B cell (primary cell): ENCODE results near the gene RPP25L. TPM values are rescaled to one million over a fixed set of nuclear protein-coding genes. Genes with fewer than 3 reads are reported as not detected.
"Not testable (repeated sequence)": the region's sequence is repeated elsewhere in the genome, so short reads cannot be mapped to it uniquely, and the experiment has no call there.

Experiments
- ATAC-seq: fragments of 200-7000 bp; cut with Tn5 transposase; one replicate; pipeline ENCODE4 v1.10.0; 2021; ENCODE audit warnings: low read depth, mild to moderate bottlenecking, moderate number of reproducible peaks, moderate library complexity
- CTCF ChIA-PET: fragments of 350-600 bp; sonication (Branson Sonifier 250); formaldehyde crosslinking; loops from one replicate; lab custom pipeline; 2021; ENCODE audit warnings: antibody characterized with exemption, inconsistent platforms; lab: Charles Lee
- POLR2A ChIA-PET: fragments of 350-600 bp; sonication (Branson Sonifier 250); formaldehyde crosslinking; loops from one replicate; lab custom pipeline; 2021; ENCODE audit warnings: antibody characterized with exemption; lab: Charles Lee
- DNase-seq: peaks from one replicate; pipeline ENCODE4 v3.0.0; 2013
- H2AFZ ChIP-seq: 2 replicates; pipeline ENCODE4 v1.6.1; 2012; ENCODE audit warnings: mild to moderate bottlenecking, low read depth, low read length; ENCODE audit not compliant: insufficient read depth, poor library complexity, severe bottlenecking
- H3K27ac ChIP-seq, 2 donors: 1 replicate in 1 of 2; 2 replicates in 1 of 2; pipeline ENCODE4 v1.5.1; 2012 to 2013; ENCODE audit warnings: low read length in 2 of 2, mild to moderate bottlenecking in 2 of 2, moderate library complexity in 1 of 2
- H3K27me3 ChIP-seq, 4 experiments: fragments of 200-600 bp in 1 of 4; sonication (generic) in 1 of 4; replicated peaks in 1 of 4; 1 replicate in 2 of 4; 2 replicates in 2 of 4; pipeline versions ENCODE4 v1.6.1 to v1.7.0; 2013 to 2016; ENCODE audit warnings: low read length in 3 of 4, mild to moderate bottlenecking in 2 of 4, mixed read lengths in 1 of 4, moderate library complexity in 1 of 4; ENCODE audit not compliant: insufficient read depth in 4 of 4, control insufficient read depth in 3 of 4; ENCODE audit errors: control extremely low read depth in 1 of 4
- H3K36me3 ChIP-seq, 2 experiments: replicated peaks in 1 of 2; 1 replicate in 1 of 2; 2 replicates in 1 of 2; pipeline versions ENCODE4 v1.6.1 to v1.7.1; 2013; ENCODE audit warnings: low read length in 1 of 2; ENCODE audit not compliant: insufficient read depth in 2 of 2, control insufficient read depth in 1 of 2; ENCODE audit errors: control extremely low read depth in 1 of 2, extremely low read depth in 1 of 2
- H3K4me1 ChIP-seq, 2 donors: fragments of 200-600 bp in 1 of 2; sonication (generic) in 1 of 2; 1 replicate in 1 of 2; 2 replicates in 1 of 2; pipeline versions ENCODE4 v1.5.1 to v1.6.1; 2013 to 2017; ENCODE audit warnings: low read length in 2 of 2; ENCODE audit not compliant: control insufficient read depth in 2 of 2, insufficient read depth in 2 of 2
- H3K4me2 ChIP-seq: replicated peaks from 2 replicates; pipeline ENCODE3; 2012; ENCODE audit warnings: mild to moderate bottlenecking, low read depth, low read length; ENCODE audit not compliant: poor library complexity, severe bottlenecking
- H3K4me3 ChIP-seq, 5 experiments: fragments of 200-600 bp in 1 of 5; sonication (generic) in 1 of 5; 1 replicate in 3 of 5; 2 replicates in 2 of 5; pipeline versions ENCODE4 v1.5.1 to v1.7.0; 2011 to 2016; ENCODE audit warnings: low read length in 4 of 5, mild to moderate bottlenecking in 4 of 5, low read depth in 2 of 5, control low read depth in 1 of 5, moderate library complexity in 1 of 5; ENCODE audit not compliant: insufficient read depth in 1 of 5; ENCODE audit errors: control extremely low read depth in 1 of 5, extremely low read depth in 1 of 5
- H3K79me2 ChIP-seq: fragments of 200-600 bp; sonication (generic); one replicate; pipeline ENCODE4 v1.6.0; 2016; ENCODE audit warnings: low read length; ENCODE audit not compliant: control insufficient read depth, insufficient read depth
- H3K9ac ChIP-seq: fragments of 200-600 bp; sonication (generic); 2 replicates; pipeline ENCODE4 v1.6.1; 2017; ENCODE audit warnings: mild to moderate bottlenecking, low read length, moderate library complexity
- H3K9me3 ChIP-seq, 3 donors: one replicate each; pipeline versions ENCODE4 v1.6.1 to v1.7.1; 2013; ENCODE audit warnings: low read length in 2 of 3; ENCODE audit not compliant: control insufficient read depth in 2 of 3, insufficient read depth in 1 of 3; ENCODE audit errors: control extremely low read depth in 1 of 3
- H4K20me1 ChIP-seq: 2 replicates; pipeline ENCODE4 v1.6.0; 2012; ENCODE audit warnings: mild to moderate bottlenecking, low read length; ENCODE audit not compliant: insufficient read depth, control insufficient read depth, poor library complexity, severe bottlenecking
- H3K27ac Mint-ChIP-seq: one replicate; pipeline ENCODE4 v1.8.0; 2021; ENCODE audit warnings: mixed read lengths
- H3K27me3 Mint-ChIP-seq: one replicate; pipeline ENCODE4 v1.8.0; 2021; ENCODE audit warnings: mixed read lengths
- H3K4me1 Mint-ChIP-seq: one replicate; pipeline ENCODE4 v1.8.0; 2021; ENCODE audit warnings: mixed read lengths
- H3K4me3 Mint-ChIP-seq: one replicate; pipeline ENCODE4 v1.8.0; 2021; ENCODE audit warnings: mixed read lengths
- H3K9me3 Mint-ChIP-seq: one replicate; pipeline ENCODE4 v1.8.0; 2022; ENCODE audit warnings: mixed read lengths; ENCODE audit not compliant: insufficient read depth
- EZH2 ChIP-seq: IDR thresholded peaks from 2 replicates; pipeline ENCODE4 v1.6.1; 2012; ENCODE audit warnings: borderline replicate concordance, low read depth, mild to moderate bottlenecking, moderate library complexity, low read length; ENCODE audit not compliant: insufficient read depth, poor library complexity, severe bottlenecking
- WGBS: methylation state at CpG from one replicate; pipeline ENCODE4 v1.1.5; 2013; ENCODE audit warnings: missing lambda C conversion rate; ENCODE audit not compliant: insufficient coverage; 5-methylcytosine and 5-hydroxymethylcytosine counted together
- intact Hi-C: fragments of 100-400 bp; cut with micrococcal nuclease; formaldehyde crosslinking; loops from one replicate; pipeline ENCODE4 v1.10.0; 2022
- polyA plus RNA-seq: library from polyadenylated mRNA; depleted of rRNA; stranded (reverse); fragments of >200 nt; gene quantifications from 2 replicates; pipeline ENCODE4 v1.2.3, GENCODE V29; 2012
- total RNA-seq, 2 donors: library from RNA; stranded (reverse); fragments of 120-200 nt in 1 of 2; gene quantifications; 1 replicate in 1 of 2; 2 replicates in 1 of 2; pipeline versions ENCODE4 v1.2.3 to v1.2.4, GENCODE V29; 2013 to 2022
- TF ChIP-seq, protein P1 (sequence below): fragments of 200-600 bp; IDR thresholded peaks from one replicate; pipeline ENCODE4 v1.8.0; 2022; ENCODE audit warnings: antibody characterized with exemption, mild to moderate bottlenecking

The RPP25L gene
- total and polyA plus RNA-seq, 2 donors (not counting 1 experiment from before 2014, with no cell fraction given): 20.2 to 27.0 TPM

DNA sequence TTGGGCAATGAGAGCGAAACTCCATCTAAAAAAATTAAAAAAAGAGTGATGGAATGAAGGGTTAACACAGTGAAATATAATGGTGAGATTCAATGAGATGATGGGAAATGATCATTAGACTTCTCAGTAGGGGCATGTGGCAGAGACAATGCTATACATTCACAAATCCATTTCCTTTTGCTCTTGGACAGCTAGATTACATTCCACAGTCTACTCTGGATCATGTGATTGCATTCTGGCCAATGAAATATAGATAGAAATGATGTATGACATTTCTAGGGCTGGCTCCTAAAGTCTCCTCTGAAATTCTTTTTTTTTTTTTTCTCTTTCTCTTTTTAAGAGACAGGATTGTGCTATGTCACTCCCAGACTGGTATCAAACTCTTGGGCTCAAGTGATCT, 30.8 kb upstream of the RPP25L start:
- no peak for DNase-seq
- H3K79me2 ChIP-seq: peaks cover 11% of the 10 kb centered on the region
- H3K4me3 ChIP-seq: no peak overlapping the region
- ChIA-PET POLR2A (no interaction called here), CTCF (interaction anchor here (0.8 to 1.4 kb wide), 2 partner anchors 9 to 20 kb away, joined by 3 to 5 read pairs; partner anchors contain the start of gene CCL27)
- H3K9ac ChIP-seq: no peak overlapping the region
- H2AFZ ChIP-seq: no peak overlapping the region
- no peaks in the 10 kb centered on the region for H3K9me3 ChIP-seq
- no peaks in the 10 kb centered on the region for H3K36me3 ChIP-seq
- no peak overlapping the region for H3K4me2 ChIP-seq
- no peak for ATAC-seq
- Mint-ChIP-seq H3K27ac (no peak overlapping the region), H3K4me1 (peaks cover 24% of the 10 kb centered on the region), H3K4me3 (no peak overlapping the region), H3K9me3 (no peaks in the 10 kb centered on the region), H3K27me3 (no peaks in the 10 kb centered on the region)
- no peak overlapping the region for H3K27ac ChIP-seq
- H4K20me1 ChIP-seq: peaks cover 8% of the 10 kb centered on the region
- intact Hi-C loops: no loop called here
- TF ChIP-seq, protein P1, sequence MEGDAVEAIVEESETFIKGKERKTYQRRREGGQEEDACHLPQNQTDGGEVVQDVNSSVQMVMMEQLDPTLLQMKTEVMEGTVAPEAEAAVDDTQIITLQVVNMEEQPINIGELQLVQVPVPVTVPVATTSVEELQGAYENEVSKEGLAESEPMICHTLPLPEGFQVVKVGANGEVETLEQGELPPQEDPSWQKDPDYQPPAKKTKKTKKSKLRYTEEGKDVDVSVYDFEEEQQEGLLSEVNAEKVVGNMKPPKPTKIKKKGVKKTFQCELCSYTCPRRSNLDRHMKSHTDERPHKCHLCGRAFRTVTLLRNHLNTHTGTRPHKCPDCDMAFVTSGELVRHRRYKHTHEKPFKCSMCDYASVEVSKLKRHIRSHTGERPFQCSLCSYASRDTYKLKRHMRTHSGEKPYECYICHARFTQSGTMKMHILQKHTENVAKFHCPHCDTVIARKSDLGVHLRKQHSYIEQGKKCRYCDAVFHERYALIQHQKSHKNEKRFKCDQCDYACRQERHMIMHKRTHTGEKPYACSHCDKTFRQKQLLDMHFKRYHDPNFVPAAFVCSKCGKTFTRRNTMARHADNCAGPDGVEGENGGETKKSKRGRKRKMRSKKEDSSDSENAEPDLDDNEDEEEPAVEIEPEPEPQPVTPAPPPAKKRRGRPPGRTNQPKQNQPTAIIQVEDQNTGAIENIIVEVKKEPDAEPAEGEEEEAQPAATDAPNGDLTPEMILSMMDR: no peak
- no peak for TF ChIP-seq EZH2
- WGBS: 100% methylated on average over 1 of the region's 1 CpG
- H3K27me3 ChIP-seq: no peaks in the 10 kb centered on the region
- H3K4me1 ChIP-seq: peaks cover 18 to 24% of the 10 kb centered on the region in 2 donors

DNA sequence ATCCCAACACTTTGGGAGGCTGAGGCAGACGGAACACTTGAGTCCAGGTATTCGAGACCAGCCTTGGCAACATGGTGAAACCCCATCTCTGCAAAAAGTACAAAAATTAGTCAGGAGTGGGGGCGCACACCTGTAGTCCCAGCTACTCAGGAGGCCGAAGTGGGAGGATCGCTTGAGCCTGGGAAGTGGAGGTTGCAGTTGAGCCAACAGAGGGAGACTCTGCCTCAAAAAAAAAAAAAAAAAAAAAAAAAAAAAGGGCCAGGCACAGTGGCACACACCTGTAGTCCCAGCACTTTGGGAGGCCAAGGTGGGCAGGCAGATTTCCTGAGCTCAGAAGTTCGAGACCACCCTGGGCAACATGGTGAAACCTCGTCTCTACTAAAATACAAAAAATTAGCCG, 27.4 kb upstream of the RPP25L start:
- intact Hi-C loops, H2AFZ ChIP-seq, H3K27ac Mint-ChIP-seq, H3K4me3 Mint-ChIP-seq, H3K9me3 Mint-ChIP-seq, H3K9me3 ChIP-seq, H4K20me1 ChIP-seq, DNase-seq, H3K27me3 ChIP-seq, H3K36me3 ChIP-seq, H3K4me2 ChIP-seq, POLR2A ChIA-PET, H3K4me3 ChIP-seq, H3K27ac ChIP-seq, H3K9ac ChIP-seq, H3K27me3 Mint-ChIP-seq, ATAC-seq: not testable (repeated sequence)
- H3K4me1 Mint-ChIP-seq: peaks cover 25% of the 10 kb centered on the region
- Histone ChIP-seq H3K79me2 (peaks cover 22% of the 10 kb centered on the region), H3K4me1 (peaks cover 16 to 30% of the 10 kb centered on the region in 2 donors)
- CTCF ChIA-PET: interaction anchor here (0.6 to 8.4 kb wide), 4 partner anchors 19 to 500 kb away, joined by 3 to 75 read pairs (median 6); partner anchors contain the start of genes CCL27 and DCTN3
- 100% methylated on average over 3 of the region's 8 CpGs for WGBS
